Uterus (tissue), 2 donors: Measurements from ENCODE around the gene NPHP4.

Source experiments
- CTCF ChIP-seq, 4 experiments: fragments of 200-600 bp in 2 of 4; fragments of 450-650 bp in 2 of 4; sonication (generic) in 2 of 4; IDR thresholded peaks; one replicate each; pipeline ENCODE4 v1.5.1; 2016 to 2019; ENCODE audit warnings: antibody characterized with exemption in 4 of 4, mild to moderate bottlenecking in 2 of 4, moderate library complexity in 1 of 4
- POLR2A ChIP-seq, 2 donors: fragments of 450-650 bp; IDR thresholded peaks; one replicate each; pipeline ENCODE4 v1.6.1; 2016; ENCODE audit warnings: antibody characterized with exemption in 2 of 2, mild to moderate bottlenecking in 1 of 2, moderate library complexity in 1 of 2

GRCh38 chr1:5917281-5917590, 75.0 kb downstream of the NPHP4 start:
- TF ChIP-seq CTCF (IDR thresholded peaks at IDR 0.05) (no peak), POLR2A (IDR thresholded peaks at IDR 0.05) (no peak)
